ENCODE results near the gene PVRIG. TPM values are rescaled to one million over a fixed set of nuclear protein-coding genes. Genes with fewer than 3 reads are reported as not detected.
"Not testable (repeated sequence)": the region's sequence is repeated elsewhere in the genome, so short reads cannot be mapped to it uniquely, and the experiment has no call there.

The PVRIG gene
- total and polyA plus RNA-seq, 4 experiments from 2014 or later = 68.2 to 87.3 (median 81.3) TPM

DNA sequence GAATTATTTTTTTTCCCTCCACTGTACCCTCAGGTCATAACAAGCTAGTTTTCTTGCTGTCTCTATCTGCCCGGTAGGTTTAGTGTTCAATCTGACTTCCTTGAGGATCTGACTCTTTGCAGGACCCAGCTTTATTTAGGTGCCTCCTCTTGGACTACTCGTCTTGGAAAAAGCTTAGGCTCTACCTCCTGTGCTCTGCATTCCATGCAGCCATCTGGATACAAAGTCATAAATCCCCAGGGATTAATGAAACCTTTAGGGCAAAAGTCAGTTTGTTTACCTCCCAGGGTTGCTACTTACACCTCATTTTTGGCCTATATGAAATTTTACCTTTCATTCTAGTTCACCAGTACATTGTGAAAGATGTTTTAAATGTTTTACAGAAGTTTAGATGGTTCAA lies 34.0 kb upstream of the PVRIG start:
- CTCF ChIA-PET (ENCODE audit: partially characterized antibody) = interaction anchor here (1.2 to 5.7 kb wide), 3 partner anchors 9 to 53 kb away, joined by 3 to 30 read pairs (median 6); no protein-coding TSS in a partner anchor
- Mint-ChIP-seq H3K27me3 (no peaks in the 10 kb centered on the region), H3K4me1 (peaks cover 15 to 29% (median 22%) of the 10 kb centered on the region in 4 donors)

DNA sequence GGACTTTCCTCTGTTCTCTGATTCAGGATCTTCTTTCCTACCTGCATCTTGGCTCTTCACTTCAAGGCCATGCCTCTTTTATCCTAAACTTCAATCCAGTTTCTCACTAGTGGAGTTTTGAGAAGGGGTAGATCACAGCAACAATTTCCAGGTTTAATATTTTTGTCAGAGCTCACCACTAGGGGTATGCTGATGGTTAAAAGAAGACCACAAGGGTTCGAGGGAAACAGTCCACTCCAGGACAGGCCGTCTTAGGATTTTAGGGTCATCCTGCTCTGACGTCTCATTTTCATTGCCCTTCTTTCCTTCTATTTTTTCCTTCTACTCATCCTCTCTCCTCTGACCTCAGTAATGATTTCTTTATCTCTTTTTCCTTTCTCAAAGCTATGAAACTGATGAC lies 30.7 kb upstream of the PVRIG start:
- intact Hi-C loops (cut with micrococcal nuclease) = no loop called here
- Mint-ChIP-seq H3K36me3 (no peaks in the 10 kb centered on the region), H3K27me3 (no peaks in the 10 kb centered on the region), H3K9me3 (no peaks in the 10 kb centered on the region), H3K4me1 (peaks cover 3 to 6% (median 5%) of the 10 kb centered on the region in 4 donors), H3K27ac (peak overlapping the region in 2 of 7 donors; percentile 70 to 72), H3K4me3 (no peak overlapping the region)
- Histone ChIP-seq H3K36me3 (ENCODE audit: insufficient read depth, low read length) (no peaks in the 10 kb centered on the region), H3K9me3 (ENCODE audit: control insufficient read depth in 1 of 2, low read length in 2 of 2) (no peaks in the 10 kb centered on the region), H3K27ac (ENCODE audit: low read depth, low read length) (no peak overlapping the region), H3K4me3 (ENCODE audit: low read length in 2 of 2) (no peak overlapping the region), H3K4me1 (ENCODE audit: insufficient read depth, low read length) (no peaks in the 10 kb centered on the region), H3K27me3 (ENCODE audit: insufficient read depth, low read length) (no peaks in the 10 kb centered on the region)
- POLR2A ChIA-PET (ENCODE audit: partially characterized antibody) = interaction anchor here (1.2 to 1.8 kb wide), 2 partner anchors 23 to 40 kb away, joined by 3 to 4 read pairs; partner anchors contain the start of gene LAMTOR4
- CTCF ChIA-PET (ENCODE audit: partially characterized antibody) = interaction anchor here (1.2 to 5.7 kb wide), 9 partner anchors 17 to 219 kb away, joined by 3 to 30 read pairs (median 4); partner anchors contain the start of gene PVRIG
- DNase-seq = no peak

More for the DNA sequence above, 34.0 kb upstream of the PVRIG start:
- Mint-ChIP-seq H3K4me3 (no peak overlapping the region), H3K9me3 (no peaks in the 10 kb centered on the region), H3K36me3 (no peaks in the 10 kb centered on the region), H3K27ac (peak overlapping the region in 1 of 7 donors; percentile 51)
- H3K9me3 ChIP-seq (ENCODE audit: control insufficient read depth in 1 of 2, low read length in 2 of 2) = no peaks in the 10 kb centered on the region
- no peak overlapping the region for H3K4me3 ChIP-seq (ENCODE audit: low read length in 2 of 2)
- no peak overlapping the region for H3K27ac ChIP-seq (ENCODE audit: low read depth, low read length)
- DNase-seq = no peak
- H3K27me3 ChIP-seq (ENCODE audit: insufficient read depth, low read length) = no peaks in the 10 kb centered on the region
- no peaks in the 10 kb centered on the region for H3K36me3 ChIP-seq (ENCODE audit: insufficient read depth, low read length)
- POLR2A ChIA-PET (ENCODE audit: partially characterized antibody) = interaction anchor here (0.8 kb wide), 1 partner anchor 86 kb away, joined by 3 read pairs; no protein-coding TSS in a partner anchor
- intact Hi-C loops (cut with micrococcal nuclease) = no loop called here
- H3K4me1 ChIP-seq (ENCODE audit: insufficient read depth, low read length) = peaks cover 7% of the 10 kb centered on the region

DNA sequence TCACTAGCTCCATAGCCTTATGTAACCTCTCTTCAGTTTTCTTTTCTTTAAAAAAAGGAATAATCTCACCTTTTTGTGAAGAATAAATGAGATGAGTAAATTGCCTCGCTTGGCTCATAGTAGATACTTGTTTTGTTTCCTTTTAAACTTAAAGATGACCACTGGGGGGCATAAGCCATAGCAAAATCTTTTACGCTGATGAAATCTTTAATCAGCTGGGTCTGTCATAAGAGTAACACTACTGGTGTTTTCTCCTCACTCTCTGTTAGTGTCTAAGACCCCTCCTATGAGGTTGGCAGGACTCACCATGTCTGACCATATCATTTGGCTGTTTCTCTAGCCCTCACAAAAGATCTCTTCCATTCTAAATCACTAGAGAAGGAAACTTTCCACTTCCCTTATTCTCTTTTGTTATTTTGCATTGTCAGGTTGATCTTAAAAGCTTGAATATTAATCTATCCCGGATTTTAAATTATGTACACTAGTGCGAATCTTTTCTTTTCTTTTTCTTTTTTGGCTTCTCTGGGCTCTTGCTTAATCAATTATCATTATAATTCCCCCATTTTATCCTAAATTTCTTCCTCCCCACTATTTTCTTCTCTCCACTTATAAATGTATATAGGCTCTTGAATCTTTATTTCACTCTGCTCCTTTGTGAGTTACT lies 29.6 kb upstream of the PVRIG start:
- Histone ChIP-seq H3K36me3 (ENCODE audit: insufficient read depth, low read length) (no peaks in the 10 kb centered on the region), H3K4me1 (ENCODE audit: insufficient read depth, low read length) (no peaks in the 10 kb centered on the region), H3K27ac (ENCODE audit: low read depth, low read length) (no peak overlapping the region), H3K4me3 (ENCODE audit: low read length in 2 of 2) (no peak overlapping the region), H3K27me3 (ENCODE audit: insufficient read depth, low read length) (no peaks in the 10 kb centered on the region), H3K9me3 (ENCODE audit: control insufficient read depth in 1 of 2, low read length in 2 of 2) (no peaks in the 10 kb centered on the region)
- Mint-ChIP-seq H3K36me3 (no peaks in the 10 kb centered on the region), H3K4me1 (peaks cover 3 to 6% (median 5%) of the 10 kb centered on the region in 4 donors), H3K4me3 (no peak overlapping the region), H3K9me3 (no peaks in the 10 kb centered on the region), H3K27me3 (no peaks in the 10 kb centered on the region), H3K27ac (peak overlapping the region in 6 of 7 donors; percentile 0 to 69 (median 30))
- intact Hi-C loops (cut with micrococcal nuclease) = loop anchor here (1.0 to 2.0 kb wide), 3 partner anchors 27 to 217 kb away; no protein-coding TSS in a partner anchor
- POLR2A ChIA-PET (ENCODE audit: partially characterized antibody) = interaction anchor here (0.7 to 1.8 kb wide), 9 partner anchors 11 to 662 kb away, joined by 3 to 7 read pairs (median 4); partner anchors contain the start of genes LAMTOR4, PVRIG and SLC12A9
- CTCF ChIA-PET (ENCODE audit: partially characterized antibody) = interaction anchor here (0.7 to 5.7 kb wide), 16 partner anchors 9 to 515 kb away, joined by 3 to 30 read pairs (median 5); partner anchors contain the start of gene ZSCAN21
- DNase-seq = peak in 4 of 5 donors; percentile 48 to 59 (median 57)

DNA sequence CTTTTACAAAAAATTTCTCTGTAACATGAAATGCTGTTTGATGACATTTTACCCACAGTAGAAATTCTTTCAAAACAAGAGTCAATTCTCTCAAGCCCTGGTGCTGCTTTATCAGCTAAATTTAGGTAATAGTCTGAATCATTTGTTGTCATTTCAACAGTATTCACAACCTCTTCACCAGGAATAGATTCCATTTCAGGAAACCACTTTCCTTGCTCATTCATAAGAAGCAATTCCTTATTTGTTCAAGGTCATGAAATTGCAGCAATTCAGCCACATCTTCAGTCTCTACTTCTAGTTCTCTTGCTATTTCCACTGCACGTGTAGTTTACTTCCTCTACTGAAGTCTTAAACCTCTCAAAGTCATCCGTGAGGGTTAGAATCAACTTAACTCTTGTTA lies 28.0 kb upstream of the PVRIG start:
- DNase-seq = no peak
- Mint-ChIP-seq H3K4me1 (peaks cover 3 to 6% (median 5%) of the 10 kb centered on the region in 4 donors), H3K27ac (no peak overlapping the region), H3K36me3 (no peaks in the 10 kb centered on the region), H3K9me3 (no peaks in the 10 kb centered on the region), H3K4me3 (no peak overlapping the region), H3K27me3 (no peaks in the 10 kb centered on the region)
- no peaks in the 10 kb centered on the region for H3K4me1 ChIP-seq (ENCODE audit: insufficient read depth, low read length)
- H3K36me3 ChIP-seq (ENCODE audit: insufficient read depth, low read length) = no peaks in the 10 kb centered on the region
- H3K4me3 ChIP-seq (ENCODE audit: low read length in 2 of 2) = no peak overlapping the region
- H3K27me3 ChIP-seq (ENCODE audit: insufficient read depth, low read length) = no peaks in the 10 kb centered on the region
- intact Hi-C loops (cut with micrococcal nuclease) = loop anchor here (2.0 kb wide), 1 partner anchor 59 kb away; no protein-coding TSS in a partner anchor
- no peak overlapping the region for H3K27ac ChIP-seq (ENCODE audit: low read depth, low read length)
- no peaks in the 10 kb centered on the region for H3K9me3 ChIP-seq (ENCODE audit: control insufficient read depth in 1 of 2, low read length in 2 of 2)
- ChIA-PET CTCF (ENCODE audit: partially characterized antibody) (no interaction called here), POLR2A (ENCODE audit: partially characterized antibody) (no interaction called here)

DNA sequence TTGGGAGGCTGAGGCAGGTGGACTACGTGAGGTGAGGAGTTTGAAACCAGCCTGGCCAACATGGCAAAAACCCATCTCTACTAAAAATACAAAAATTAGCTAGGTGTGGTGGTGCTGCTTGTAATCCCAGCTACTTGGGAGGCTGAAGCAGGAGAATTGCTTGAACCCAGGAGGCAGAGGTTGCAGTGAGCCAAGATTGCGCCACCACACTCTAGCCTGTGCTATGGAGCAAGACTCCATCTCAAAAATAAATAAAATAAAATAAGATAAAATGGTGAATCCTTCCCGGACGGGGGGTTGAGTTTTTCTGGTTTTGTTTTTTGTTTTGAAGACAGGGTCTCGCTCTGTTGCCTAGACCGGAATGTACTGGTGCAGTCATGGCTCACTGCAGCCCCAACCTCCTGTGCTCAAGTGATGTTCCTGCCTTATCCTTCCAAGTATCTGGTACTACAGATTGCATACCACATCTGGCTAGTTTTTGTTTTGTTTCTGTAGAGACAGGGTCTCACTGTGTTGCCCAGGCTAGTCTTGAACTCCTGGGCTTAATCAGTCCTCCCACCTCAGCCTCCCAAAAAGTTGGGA lies 27.4 kb upstream of the PVRIG start:
- DNase-seq; H3K27me3 ChIP-seq (ENCODE audit: insufficient read depth, low read length); H3K4me1 Mint-ChIP-seq; intact Hi-C loops (cut with micrococcal nuclease); H3K36me3 ChIP-seq (ENCODE audit: insufficient read depth, low read length); H3K9me3 ChIP-seq (ENCODE audit: control insufficient read depth in 1 of 2, low read length in 2 of 2); H3K27ac Mint-ChIP-seq; H3K4me1 ChIP-seq (ENCODE audit: insufficient read depth, low read length); H3K27me3 Mint-ChIP-seq; H3K36me3 Mint-ChIP-seq; H3K4me3 Mint-ChIP-seq; H3K4me3 ChIP-seq (ENCODE audit: low read length in 2 of 2); H3K9me3 Mint-ChIP-seq; POLR2A ChIA-PET (ENCODE audit: partially characterized antibody); H3K27ac ChIP-seq (ENCODE audit: low read depth, low read length): not testable (repeated sequence)
- CTCF ChIA-PET (ENCODE audit: partially characterized antibody) = interaction anchor here (1.5 to 3.5 kb wide), 2 partner anchors 26 to 59 kb away, joined by 4 to 15 read pairs; no protein-coding TSS in a partner anchor

DNA sequence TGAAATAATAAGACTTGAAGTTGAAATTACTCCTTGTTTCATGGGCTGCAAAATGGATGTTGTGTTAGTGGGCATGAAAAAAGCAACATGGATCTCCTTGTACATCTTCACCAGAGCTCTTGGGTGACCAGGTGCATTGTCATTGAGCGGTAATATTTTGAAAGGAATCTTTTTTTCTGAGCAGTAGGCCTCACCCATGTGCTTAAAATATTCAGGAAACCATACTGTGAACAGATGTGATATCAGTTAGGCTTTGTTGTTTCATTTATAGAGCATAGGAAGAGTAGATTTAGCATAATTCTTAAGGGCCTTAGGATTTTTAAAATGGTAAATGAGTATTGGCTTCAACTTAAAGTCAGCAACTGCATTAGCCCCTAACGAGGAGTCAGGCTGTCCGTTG lies 26.8 kb upstream of the PVRIG start:
- H3K36me3 Mint-ChIP-seq = no peaks in the 10 kb centered on the region
- no peak overlapping the region for H3K27ac Mint-ChIP-seq
- H3K4me3 Mint-ChIP-seq = no peak overlapping the region
- Histone ChIP-seq H3K36me3 (ENCODE audit: insufficient read depth, low read length) (no peaks in the 10 kb centered on the region), H3K9me3 (ENCODE audit: control insufficient read depth in 1 of 2, low read length in 2 of 2) (no peaks in the 10 kb centered on the region), H3K27me3 (ENCODE audit: insufficient read depth, low read length) (no peaks in the 10 kb centered on the region), H3K27ac (ENCODE audit: low read depth, low read length) (no peak overlapping the region), H3K4me3 (ENCODE audit: low read length in 2 of 2) (no peak overlapping the region), H3K4me1 (ENCODE audit: insufficient read depth, low read length) (no peaks in the 10 kb centered on the region)
- ChIA-PET CTCF (ENCODE audit: partially characterized antibody) (interaction anchor here (1.1 to 3.5 kb wide), 6 partner anchors 11 to 214 kb away, joined by 3 to 15 read pairs (median 4); no protein-coding TSS in a partner anchor), POLR2A (ENCODE audit: partially characterized antibody) (no interaction called here)
- H3K9me3 Mint-ChIP-seq = peaks cover 0 to 2% (median 0%) of the 10 kb centered on the region in 8 donors
- intact Hi-C loops (cut with micrococcal nuclease) = no loop called here
- no peaks in the 10 kb centered on the region for H3K27me3 Mint-ChIP-seq
- no peak for DNase-seq
- H3K4me1 Mint-ChIP-seq = peaks cover 3 to 6% (median 5%) of the 10 kb centered on the region in 4 donors

DNA sequence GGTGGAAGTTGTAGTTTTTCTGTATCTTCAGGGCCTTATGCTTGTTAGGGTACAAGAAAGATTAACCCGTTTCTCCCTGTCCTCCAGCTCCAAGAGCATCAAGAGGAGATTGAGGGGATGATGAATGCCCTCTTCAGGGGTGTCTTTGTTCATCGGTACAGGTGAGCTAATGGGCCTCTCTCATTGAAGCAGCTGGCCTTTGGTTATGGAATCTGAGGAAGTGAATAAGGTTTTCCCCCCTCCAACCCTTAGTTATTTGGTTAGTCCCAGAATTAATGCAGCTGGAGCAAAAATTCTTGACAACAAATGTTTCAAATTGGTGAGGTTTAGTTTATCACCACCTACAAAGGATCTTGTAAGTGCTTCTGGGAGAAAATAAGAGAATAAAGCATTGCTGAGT lies 24.5 kb upstream of the PVRIG start:
- Histone ChIP-seq H3K4me1 (ENCODE audit: insufficient read depth, low read length) (no peaks in the 10 kb centered on the region), H3K27me3 (ENCODE audit: insufficient read depth, low read length) (no peaks in the 10 kb centered on the region), H3K9me3 (ENCODE audit: control insufficient read depth in 1 of 2, low read length in 2 of 2) (no peaks in the 10 kb centered on the region), H3K36me3 (ENCODE audit: insufficient read depth, low read length) (no peaks in the 10 kb centered on the region), H3K4me3 (ENCODE audit: low read length in 2 of 2) (no peak overlapping the region), H3K27ac (ENCODE audit: low read depth, low read length) (no peak overlapping the region)
- DNase-seq = no peak
- POLR2A ChIA-PET (ENCODE audit: partially characterized antibody) = no interaction called here
- peaks cover 0 to 2% of the 10 kb centered on the region in 2 donors for H3K27me3 Mint-ChIP-seq
- peaks cover 0 to 3% (median 1%) of the 10 kb centered on the region in 4 donors for H3K4me1 Mint-ChIP-seq
- H3K9me3 Mint-ChIP-seq = peaks cover 0 to 2% (median 0%) of the 10 kb centered on the region in 8 donors
- intact Hi-C loops (cut with micrococcal nuclease) = no loop called here
- H3K27ac Mint-ChIP-seq = no peak overlapping the region
- H3K4me3 Mint-ChIP-seq = no peak overlapping the region
- CTCF ChIA-PET (ENCODE audit: partially characterized antibody) = interaction anchor here (0.8 to 3.5 kb wide), 7 partner anchors 9 to 176 kb away, joined by 3 to 15 read pairs (median 3); no protein-coding TSS in a partner anchor
- no peaks in the 10 kb centered on the region for H3K36me3 Mint-ChIP-seq

Measured in CD4-positive, alpha-beta memory T cell (primary cell).